MM.1S (cell line): ENCODE results near the gene PCBP2.

ENCODE experiments used
- DNase-seq: peaks from one replicate; pipeline ENCODE4 v3.0.0-alpha.2; 2015
- H2AFZ ChIP-seq: fragments of 300-600 bp; sonication (generic); 2 replicates; pipeline ENCODE4 v1.6.0; 2016; ENCODE audit warnings: antibody characterized with exemption, low read length
- H3F3A ChIP-seq: fragments of 300-600 bp; sonication (generic); 2 replicates; pipeline ENCODE4 v1.6.1; 2016; ENCODE audit warnings: mild to moderate bottlenecking, antibody characterized with exemption, low read length, moderate library complexity, mixed read lengths; ENCODE audit not compliant: insufficient read depth
- H3K27ac ChIP-seq: fragments of 300-600 bp; sonication (generic); 2 replicates; pipeline ENCODE4 v1.5.1; 2016; ENCODE audit warnings: mild to moderate bottlenecking, low read length
- H3K27me3 ChIP-seq: fragments of 300-600 bp; sonication (generic); replicated peaks from 2 replicates; pipeline ENCODE4 v1.6.0; 2016; ENCODE audit warnings: low read length; ENCODE audit not compliant: insufficient read depth
- H3K36me3 ChIP-seq: fragments of 300-600 bp; sonication (generic); replicated peaks from 2 replicates; pipeline ENCODE4 v1.6.1; 2016; ENCODE audit warnings: mild to moderate bottlenecking, low read length, mixed read lengths; ENCODE audit not compliant: insufficient read depth
- H3K4me1 ChIP-seq: fragments of 300-600 bp; sonication (generic); 2 replicates; pipeline ENCODE4 v1.6.1; 2016; ENCODE audit warnings: low read length, mixed read lengths
- H3K4me2 ChIP-seq: fragments of 300-600 bp; sonication (generic); 2 replicates; pipeline ENCODE4 v1.6.0; 2016; ENCODE audit warnings: low read depth, low read length
- H3K4me3 ChIP-seq: fragments of 300-600 bp; sonication (generic); 2 replicates; pipeline ENCODE4 v1.5.1; 2016; ENCODE audit warnings: low read length, mixed read lengths
- H3K79me2 ChIP-seq: fragments of 300-600 bp; sonication (generic); 2 replicates; pipeline ENCODE4 v1.6.1; 2016; ENCODE audit warnings: mixed run types, low read length, mixed read lengths
- H3K9ac ChIP-seq: fragments of 300-600 bp; sonication (generic); 2 replicates; pipeline ENCODE4 v1.6.1; 2016; ENCODE audit warnings: low read length, mixed read lengths
- H3K9me2 ChIP-seq: fragments of 300-600 bp; sonication (generic); replicated peaks from 2 replicates; pipeline ENCODE4 v1.6.1; 2016; ENCODE audit warnings: mild to moderate bottlenecking, low read length, mixed read lengths; ENCODE audit not compliant: insufficient read depth
- H3K9me3 ChIP-seq: fragments of 300-600 bp; sonication (generic); replicated peaks from 2 replicates; pipeline ENCODE4 v1.6.1; 2016; ENCODE audit warnings: mild to moderate bottlenecking, low read length, mixed read lengths; ENCODE audit not compliant: insufficient read depth
- H4K20me1 ChIP-seq: fragments of 300-600 bp; sonication (generic); 2 replicates; pipeline ENCODE4 v1.6.1; 2016; ENCODE audit warnings: mild to moderate bottlenecking, low read length, moderate library complexity, mixed read lengths; ENCODE audit not compliant: insufficient read depth
- CTCF ChIP-seq: fragments of 300-600 bp; sonication (generic); IDR thresholded peaks from 2 replicates; pipeline ENCODE4 v1.5.1; 2016; ENCODE audit warnings: antibody characterized with exemption, low read length, mixed read lengths
- EZH2 ChIP-seq: fragments of 300-600 bp; sonication (generic); optimal IDR thresholded peaks from 2 replicates; pipeline ENCODE3; 2017; ENCODE audit warnings: low read depth, mild to moderate bottlenecking, antibody characterized with exemption, low read length, mixed read lengths
- EZH2phosphoT487 ChIP-seq: fragments of 300-600 bp; sonication (generic); IDR thresholded peaks from 2 replicates; pipeline ENCODE4 v1.6.1; 2018; ENCODE audit warnings: antibody characterized with exemption, low read length

Gene PCBP2

GRCh38 chr12:53505086-53505485 lies 53.2 kb downstream of the PCBP2 start:
- no peak for TF ChIP-seq EZH2phosphoT487
- TF ChIP-seq CTCF, result no peak
- TF ChIP-seq EZH2, result no peak
- peaks cover 32% of the 10 kb centered on the region for H3K79me2 ChIP-seq
- no peak for DNase-seq
- H3K4me2 ChIP-seq, result no peak overlapping the region
- H3K36me3 ChIP-seq, result no peaks in the 10 kb centered on the region
- H4K20me1 ChIP-seq, result no peaks in the 10 kb centered on the region
- H3K4me3 ChIP-seq, result no peak overlapping the region
- peaks cover 5% of the 10 kb centered on the region for H3F3A ChIP-seq
- no peaks in the 10 kb centered on the region for H3K9me2 ChIP-seq
- H3K9ac ChIP-seq, result no peak overlapping the region
- H3K4me1 ChIP-seq, result peaks cover 13% of the 10 kb centered on the region
- H3K27ac ChIP-seq, result no peak overlapping the region
- no peak overlapping the region for H2AFZ ChIP-seq
- no peaks in the 10 kb centered on the region for H3K9me3 ChIP-seq
- H3K27me3 ChIP-seq, result no peaks in the 10 kb centered on the region

DNA sequence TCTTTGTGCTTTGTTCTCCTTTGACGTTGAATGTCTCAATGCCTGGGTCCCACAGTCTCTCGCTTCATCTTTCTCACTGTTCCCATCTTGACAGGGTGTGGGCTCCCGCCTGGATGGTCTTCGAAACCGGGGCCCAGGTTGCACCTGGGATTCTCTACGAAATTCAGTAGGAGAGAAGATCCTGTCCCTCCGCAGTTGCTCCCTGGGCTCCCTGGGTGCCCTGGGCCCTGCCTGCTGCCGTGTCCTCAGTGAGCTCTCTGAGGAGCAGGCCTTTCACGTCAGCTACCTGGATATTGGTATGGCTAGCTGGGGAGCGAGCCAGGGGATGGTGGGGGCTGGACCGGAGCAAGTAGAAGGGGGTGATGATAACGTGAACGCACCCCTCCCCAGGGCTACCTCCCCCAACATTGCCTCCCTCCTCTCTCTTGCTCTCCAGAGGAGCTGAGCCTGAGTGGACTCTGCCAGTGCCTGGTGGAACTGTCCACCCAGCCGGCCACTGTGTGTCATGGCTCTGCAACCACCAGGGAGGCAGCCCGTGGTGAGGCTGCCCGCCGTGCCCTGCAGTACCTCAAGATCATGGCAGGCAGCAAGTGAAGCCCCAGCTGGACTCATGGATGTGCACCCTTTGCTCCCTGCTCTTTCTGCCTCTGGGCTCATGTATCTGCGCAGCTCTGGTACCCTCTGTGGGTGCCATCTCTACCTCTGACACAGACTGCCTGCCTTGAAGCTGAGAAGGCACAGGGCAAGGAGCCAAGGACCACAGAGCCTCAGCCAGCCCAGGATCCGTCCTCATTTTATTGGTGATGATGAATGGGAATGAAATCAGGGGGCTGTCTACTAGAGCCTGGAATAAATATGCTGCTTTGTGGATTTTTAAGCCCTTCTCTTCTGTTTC lies 53.9 kb downstream of the PCBP2 start:
- TF ChIP-seq EZH2, result no peak
- TF ChIP-seq CTCF, result no peak
- no peak for TF ChIP-seq EZH2phosphoT487
- peaks cover 13% of the 10 kb centered on the region for H3K4me1 ChIP-seq
- DNase-seq, result no peak
- no peak overlapping the region for H3K4me3 ChIP-seq
- no peak overlapping the region for H3K27ac ChIP-seq
- no peaks in the 10 kb centered on the region for H3K9me3 ChIP-seq
- H3K79me2 ChIP-seq, result peaks cover 30% of the 10 kb centered on the region
- H3K9ac ChIP-seq, result no peak overlapping the region
- H2AFZ ChIP-seq, result no peak overlapping the region
- H3F3A ChIP-seq, result no peaks in the 10 kb centered on the region; the same call in none of the 2 replicates
- H3K4me2 ChIP-seq, result no peak overlapping the region
- no peaks in the 10 kb centered on the region for H3K27me3 ChIP-seq
- H3K9me2 ChIP-seq, result no peaks in the 10 kb centered on the region
- H4K20me1 ChIP-seq, result no peaks in the 10 kb centered on the region
- no peaks in the 10 kb centered on the region for H3K36me3 ChIP-seq

DNA sequence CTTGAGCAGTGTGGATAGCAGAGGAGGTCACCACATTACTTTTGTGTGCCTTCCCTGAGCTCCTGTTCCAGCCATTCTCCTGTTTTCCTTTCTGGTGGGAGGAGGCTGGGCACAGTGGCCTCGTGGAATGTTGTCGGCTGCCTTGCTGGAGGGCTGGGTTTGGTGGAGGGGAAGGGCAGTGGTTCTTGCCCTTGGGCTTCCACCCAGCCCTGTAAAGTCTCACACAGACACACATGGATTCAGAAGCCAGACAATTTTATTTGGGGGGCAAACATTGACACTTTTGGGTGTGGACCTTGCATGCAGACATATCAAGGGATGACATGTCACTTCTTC lies 54.5 kb downstream of the PCBP2 start:
- H3K79me2 ChIP-seq, result peaks cover 28% of the 10 kb centered on the region
- H3K4me3 ChIP-seq, result no peak overlapping the region
- H3K9me3 ChIP-seq, result no peaks in the 10 kb centered on the region
- no peak overlapping the region for H3K9ac ChIP-seq
- H3K9me2 ChIP-seq, result no peaks in the 10 kb centered on the region
- DNase-seq, result no peak
- peaks cover 13% of the 10 kb centered on the region for H3K4me1 ChIP-seq
- no peak for TF ChIP-seq EZH2
- no peak for TF ChIP-seq CTCF
- TF ChIP-seq EZH2phosphoT487, result no peak
- H3K4me2 ChIP-seq, result no peak overlapping the region
- H3K27me3 ChIP-seq, result no peaks in the 10 kb centered on the region
- H2AFZ ChIP-seq, result no peak overlapping the region
- no peaks in the 10 kb centered on the region for H4K20me1 ChIP-seq
- no peak overlapping the region for H3K27ac ChIP-seq
- H3K36me3 ChIP-seq, result no peaks in the 10 kb centered on the region
- no peaks in the 10 kb centered on the region; the same call in 1 of the 2 replicates for H3F3A ChIP-seq
